Gastrocnemius medialis (tissue), 4 donors: ENCODE results near the gene SNAPC4.

Experiments
- CTCF ChIP-seq, 5 experiments: fragments of 450-650 bp in 3 of 5; fragments of 200-600 bp in 2 of 5; sonication (generic) in 2 of 5; IDR thresholded peaks in 4 of 5; conservative IDR thresholded peaks in 1 of 5; 1 replicate in 4 of 5; 2 replicates in 1 of 5; pipeline ENCODE4 v1.5.1; 2016 to 2019; ENCODE audit warnings: antibody characterized with exemption in 5 of 5, mild to moderate bottlenecking in 3 of 5, moderate library complexity in 3 of 5
- POLR2A ChIP-seq, 2 donors: fragments of 450-650 bp; IDR thresholded peaks; one replicate each; pipeline ENCODE4 v1.6.1; 2017; ENCODE audit warnings: antibody characterized with exemption in 2 of 2, mild to moderate bottlenecking in 2 of 2, moderate library complexity in 2 of 2

DNA sequence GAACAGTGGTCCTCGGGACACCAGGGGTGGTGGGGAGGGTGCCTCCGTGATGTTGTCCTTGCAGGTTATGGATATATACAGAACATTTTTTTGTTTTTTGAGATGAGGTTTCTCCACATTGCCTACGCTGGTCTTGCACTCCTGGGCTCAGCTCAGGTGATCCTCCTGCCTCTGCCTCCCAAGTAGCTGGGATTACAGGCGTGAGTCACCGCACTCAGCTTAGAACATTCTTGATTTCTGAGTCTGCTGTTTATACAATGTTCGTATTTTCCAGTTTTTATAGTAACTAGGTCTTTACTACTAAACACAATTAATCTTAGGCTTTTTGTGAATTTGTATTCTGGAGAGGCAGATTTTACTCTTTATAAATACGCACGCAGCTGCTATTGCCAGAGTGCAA, 16.5 kb upstream of the SNAPC4 start:
- TF ChIP-seq CTCF (IDR thresholded peaks at IDR 0.05 in 4 of 5, conservative IDR thresholded peaks at IDR 0.05 in 1 of 5) (no peak), POLR2A (IDR thresholded peaks at IDR 0.05) (no peak)
